HUES48 (cell line): Measurements from ENCODE around the gene LMX1B.

ENCODE experiments used
- H3K27ac ChIP-seq: one replicate; pipeline ENCODE4 v1.7.0; 2013; ENCODE audit warnings: low read depth, low read length, inconsistent platforms
- H3K27me3 ChIP-seq: 2 replicates; pipeline ENCODE4 v1.6.1; 2013; ENCODE audit warnings: mild to moderate bottlenecking, low read length; ENCODE audit not compliant: control insufficient read depth, insufficient read depth
- H3K36me3 ChIP-seq: 2 replicates; pipeline ENCODE4 v1.6.1; 2013; ENCODE audit warnings: low read length; ENCODE audit not compliant: control insufficient read depth, insufficient read depth
- H3K4me1 ChIP-seq: 2 replicates; pipeline ENCODE4 v1.6.1; 2013; ENCODE audit warnings: mild to moderate bottlenecking, low read length; ENCODE audit not compliant: control insufficient read depth, insufficient read depth
- H3K4me3 ChIP-seq: 2 replicates; pipeline ENCODE4 v1.5.1; 2013; ENCODE audit warnings: mild to moderate bottlenecking, low read depth, low read length
- H3K9ac ChIP-seq: 2 replicates; pipeline ENCODE4 v1.6.1; 2013; ENCODE audit warnings: mild to moderate bottlenecking, low read depth, low read length, moderate library complexity
- H3K9me3 ChIP-seq: 2 replicates; pipeline ENCODE4 v1.6.1; 2013; ENCODE audit warnings: low read length; ENCODE audit not compliant: control insufficient read depth, insufficient read depth

Gene LMX1B

GRCh38 chr9:126745574-126746411 lies 132.1 kb downstream of the LMX1B start:
- Histone ChIP-seq H3K36me3 (no peaks in the 10 kb centered on the region), H3K4me3 (no peak overlapping the region), H3K9me3 (no peaks in the 10 kb centered on the region), H3K9ac (no peak overlapping the region), H3K27me3 (no peaks in the 10 kb centered on the region), H3K4me1 (no peaks in the 10 kb centered on the region), H3K27ac (no peak overlapping the region)
